ENCODE results near the gene ACLY.

Gene ACLY

GRCh38 chr17:41918314-41919164, at the start of gene ACLY:
TSS of gene ACLY (minus strand) at chr17:41918951. CDS start at chr17:41913873, 5,078 bp downstream.
- peak; percentile 89 to 94 for DNase-seq (ENCODE audit: low read depth in 2 of 2)

GRCh38 chr17:41967921-41968578, 49.3 kb upstream of the ACLY start:
- DNase-seq (ENCODE audit: low read depth in 2 of 2) = no peak

- peak in 1 of 2 donors; percentile 5 for DNase-seq (ENCODE audit: low read depth in 2 of 2)
These were observed 48.6 kb upstream of the ACLY start for GRCh38 chr17:41967141-41967920.

GRCh38 chr17:41966463-41967140, 47.9 kb upstream of the ACLY start, which contains the start of gene CNP:
TSS of gene CNP (plus strand) at chr17:41966795. CDS start at chr17:41966885, 90 bp downstream.
- DNase-seq (ENCODE audit: low read depth in 2 of 2) = peak; percentile 77 to 91

- peak; percentile 45 to 52 for DNase-seq (ENCODE audit: low read depth in 2 of 2)
These were observed 47.1 kb upstream of the ACLY start for GRCh38 chr17:41965694-41966462.

GRCh38 chr17:41962768-41963434, 44.1 kb upstream of the ACLY start:
- peak; percentile 46 to 47 for DNase-seq (ENCODE audit: low read depth in 2 of 2)

GRCh38 chr17:41962111-41962510, 43.4 kb upstream of the ACLY start:
- DNase-seq (ENCODE audit: low read depth in 2 of 2) = no peak

- DNase-seq (ENCODE audit: low read depth in 2 of 2) = no peak
These were observed 40.8 kb upstream of the ACLY start for GRCh38 chr17:41959336-41960095.

GRCh38 chr17:41959030-41959335, 40.2 kb upstream of the ACLY start:
- no peak for DNase-seq (ENCODE audit: low read depth in 2 of 2)

GRCh38 chr17:41957869-41958439, 39.2 kb upstream of the ACLY start:
- no peak for DNase-seq (ENCODE audit: low read depth in 2 of 2)

- no peak for DNase-seq (ENCODE audit: low read depth in 2 of 2)
These were observed 38.5 kb upstream of the ACLY start for GRCh38 chr17:41957031-41957868.

- DNase-seq (ENCODE audit: low read depth in 2 of 2) = no peak
These were observed 37.8 kb upstream of the ACLY start for GRCh38 chr17:41956522-41956921.

GRCh38 chr17:41948762-41949460, 30.2 kb upstream of the ACLY start:
- no peak for DNase-seq (ENCODE audit: low read depth in 2 of 2)

GRCh38 chr17:41944943-41945342, 26.2 kb upstream of the ACLY start:
- no peak for DNase-seq (ENCODE audit: low read depth in 2 of 2)

- DNase-seq (ENCODE audit: low read depth in 2 of 2) = no peak
These were observed 24.7 kb upstream of the ACLY start for GRCh38 chr17:41943492-41943891.

GRCh38 chr17:41942626-41943373, 24.0 kb upstream of the ACLY start:
- no peak for DNase-seq (ENCODE audit: low read depth in 2 of 2)

GRCh38 chr17:41941168-41941567, 22.4 kb upstream of the ACLY start:
- no peak for DNase-seq (ENCODE audit: low read depth in 2 of 2)

Data from stimulated activated CD8-positive, alpha-beta memory T cell treated with anti-CD3 and anti-CD28 coated beads, Interleukin-7, amount 100 ng/mL, for 4 hours (primary cell).